H9 (cell line): ENCODE data around the gene MAD1L1. TPM values are rescaled to one million over a fixed set of nuclear protein-coding genes. Genes with fewer than 3 reads are reported as not detected.
A peak's percentile ranks its signal among the peaks of the same experiment; 100 is the strongest.

Source experiments
- DNase-seq: peaks from one replicate; pipeline ENCODE4 v3.0.0-alpha.2; 2017
- H2AFZ ChIP-seq: one replicate; pipeline ENCODE4 v1.6.1; 2013; ENCODE audit warnings: mild to moderate bottlenecking, low read length, control low read depth, moderate library complexity
- H2AK5ac ChIP-seq: 2 replicates; pipeline ENCODE4 v1.6.1; 2013; ENCODE audit warnings: low read length, control low read depth, mixed read lengths; ENCODE audit not compliant: insufficient read length
- H2BK120ac ChIP-seq: one replicate; pipeline ENCODE4 v1.6.1; 2013; ENCODE audit warnings: low read depth, mild to moderate bottlenecking, low read length, control low read depth, inconsistent platforms; ENCODE audit not compliant: poor library complexity, severe bottlenecking
- H2BK12ac ChIP-seq: 2 replicates; pipeline ENCODE4 v1.6.1; 2013; ENCODE audit warnings: low read length, control low read depth, mixed read lengths, low read depth; ENCODE audit not compliant: insufficient read length
- H2BK15ac ChIP-seq: 2 replicates; pipeline ENCODE4 v1.6.1; 2013; ENCODE audit warnings: low read depth, low read length, control low read depth
- H2BK20ac ChIP-seq: one replicate; pipeline ENCODE4 v1.6.1; 2013; ENCODE audit warnings: low read depth, mild to moderate bottlenecking, low read length, control low read depth, inconsistent platforms; ENCODE audit not compliant: poor library complexity, severe bottlenecking
- H2BK5ac ChIP-seq: 2 replicates; pipeline ENCODE4 v1.6.1; 2013; ENCODE audit warnings: low read length, control low read depth, mixed read lengths; ENCODE audit not compliant: insufficient read length
- H3K14ac ChIP-seq: 2 replicates; pipeline ENCODE4 v1.6.1; 2013; ENCODE audit warnings: low read length, control low read depth; ENCODE audit not compliant: insufficient read depth
- H3K18ac ChIP-seq: 2 replicates; pipeline ENCODE4 v1.6.1; 2013; ENCODE audit warnings: low read depth, mild to moderate bottlenecking, mixed read lengths, low read length, control low read depth; ENCODE audit not compliant: insufficient read length
- H3K23ac ChIP-seq: 2 replicates; pipeline ENCODE4 v1.6.1; 2013; ENCODE audit warnings: low read length, control low read depth, mixed read lengths, low read depth; ENCODE audit not compliant: insufficient read length
- H3K23me2 ChIP-seq: 2 replicates; pipeline ENCODE4 v1.6.1; 2013; ENCODE audit warnings: low read depth, mild to moderate bottlenecking, mixed read lengths, low read length, control low read depth; ENCODE audit not compliant: insufficient read length, poor library complexity, severe bottlenecking
- H3K27ac ChIP-seq: 2 replicates; pipeline ENCODE4 v1.5.1; 2013; ENCODE audit warnings: low read length, control low read depth, mixed read lengths, low read depth; ENCODE audit not compliant: insufficient read length
- H3K27me3 ChIP-seq: 2 replicates; pipeline ENCODE4 v1.6.1; 2013; ENCODE audit warnings: low read length, control low read depth, inconsistent platforms; ENCODE audit not compliant: insufficient read depth
- H3K4ac ChIP-seq: 2 replicates; pipeline ENCODE4 v1.6.1; 2013; ENCODE audit warnings: low read depth, mild to moderate bottlenecking, control low read depth, inconsistent platforms, low read length, moderate library complexity
- H3K4me1 ChIP-seq: 2 replicates; pipeline ENCODE4 v1.6.1; 2013; ENCODE audit warnings: low read length, control low read depth, inconsistent platforms; ENCODE audit not compliant: insufficient read depth
- H3K4me2 ChIP-seq: 2 replicates; pipeline ENCODE4 v1.6.1; 2013; ENCODE audit warnings: low read length, control low read depth, mixed read lengths; ENCODE audit not compliant: insufficient read length, insufficient read depth
- H3K56ac ChIP-seq: 2 replicates; pipeline ENCODE4 v1.6.1; 2013; ENCODE audit warnings: low read depth, mild to moderate bottlenecking, mixed read lengths, low read length, control low read depth; ENCODE audit not compliant: insufficient read length
- H3K79me1 ChIP-seq: 2 replicates; pipeline ENCODE4 v1.6.1; 2013; ENCODE audit warnings: low read depth, mild to moderate bottlenecking, moderate library complexity, low read length, control low read depth, inconsistent platforms; ENCODE audit not compliant: insufficient read depth, poor library complexity, severe bottlenecking
- H3K79me2 ChIP-seq: 2 replicates; pipeline ENCODE4 v1.6.1; 2013; ENCODE audit warnings: low read length, control low read depth, inconsistent platforms; ENCODE audit not compliant: insufficient read depth
- H3K9ac ChIP-seq: 2 replicates; pipeline ENCODE4 v1.6.1; 2013; ENCODE audit warnings: low read length, control low read depth, mixed read lengths; ENCODE audit not compliant: insufficient read length; ENCODE audit errors: extremely low read depth
- H3K9me3 ChIP-seq: one replicate; pipeline ENCODE4 v1.6.1; 2013; ENCODE audit warnings: low read depth, low read length, inconsistent platforms; ENCODE audit not compliant: control insufficient read depth
- H3T11ph ChIP-seq: one replicate; pipeline ENCODE4 v1.6.1; 2013; ENCODE audit warnings: mild to moderate bottlenecking, low read length, control low read depth, inconsistent platforms
- H4K20me1 ChIP-seq: one replicate; pipeline ENCODE4 v1.6.1; 2013; ENCODE audit not compliant: control insufficient read depth, insufficient read length, insufficient read depth
- H4K5ac ChIP-seq: 2 replicates; pipeline ENCODE4 v1.6.1; 2013; ENCODE audit warnings: low read depth, mild to moderate bottlenecking, mixed read lengths, low read length, control low read depth; ENCODE audit not compliant: insufficient read length
- H4K8ac ChIP-seq: replicated peaks from 2 replicates; pipeline ENCODE4 v1.6.1; 2013; ENCODE audit warnings: low read length, control low read depth, mixed read lengths, low read depth; ENCODE audit not compliant: insufficient read length
- H4K91ac ChIP-seq: 2 replicates; pipeline ENCODE4 v1.6.1; 2013; ENCODE audit warnings: low read depth, mild to moderate bottlenecking, moderate library complexity, mixed read lengths, low read length, control low read depth; ENCODE audit not compliant: insufficient read length
- H3K27ac Mint-ChIP-seq, 3 experiments: 2 replicates in 2 of 3; 3 replicates in 1 of 3; pipeline ENCODE4 v1.8.0; 2020 to 2021; ENCODE audit warnings: mixed read lengths in 3 of 3, mild to moderate bottlenecking in 1 of 3, moderate library complexity in 1 of 3
- H3K27me3 Mint-ChIP-seq: 2 replicates; pipeline ENCODE4 v1.8.0; 2021; ENCODE audit warnings: low read depth, mild to moderate bottlenecking, moderate library complexity, mixed read lengths
- H3K36me3 Mint-ChIP-seq, 3 experiments: 2 replicates in 2 of 3; 3 replicates in 1 of 3; pipeline ENCODE4 v1.8.0; 2020 to 2021; ENCODE audit warnings: low read depth in 3 of 3, mixed read lengths in 3 of 3; ENCODE audit not compliant: insufficient read depth in 1 of 3
- H3K4me1 Mint-ChIP-seq, 2 experiments: 2 replicates each; pipeline ENCODE4 v1.8.0; 2020; ENCODE audit warnings: mixed read lengths in 2 of 2
- H3K4me3 Mint-ChIP-seq, 2 experiments: 2 replicates in 1 of 2; 3 replicates in 1 of 2; pipeline ENCODE4 v1.8.0; 2020 to 2021; ENCODE audit warnings: mild to moderate bottlenecking in 2 of 2, mixed read lengths in 2 of 2, moderate library complexity in 1 of 2
- H3K9me3 Mint-ChIP-seq, 2 experiments: 2 replicates in 1 of 2; 3 replicates in 1 of 2; pipeline ENCODE4 v1.8.0; 2020; ENCODE audit warnings: mild to moderate bottlenecking in 2 of 2, mixed read lengths in 2 of 2, moderate library complexity in 1 of 2
- CTCF ChIP-seq: fragments of 200-600 bp; sonication (generic); conservative IDR thresholded peaks from 3 replicates; pipeline ENCODE4 v1.8.0; 2021; ENCODE audit warnings: antibody characterized with exemption, mild to moderate bottlenecking
- WGBS: extraction: QIAGEN DNeasy Blood & Tissue Kit; methylation state at CpG from one replicate; pipeline ENCODE4 v1.1.7; 2013; ENCODE audit warnings: missing lambda C conversion rate, low lambda C conversion rate, mixed read lengths; ENCODE audit not compliant: insufficient read length; ENCODE audit errors: extremely low coverage; 5-methylcytosine and 5-hydroxymethylcytosine counted together
- total RNA-seq: library from RNA; stranded (reverse); gene quantifications from 2 replicates; pipeline ENCODE4 v1.2.1, GENCODE V29; 2021

MAD1L1 gene
- total RNA-seq, 1 experiment from 2014 or later = 39.0 TPM

GRCh38 chr7:1914321-1914720 is 318.4 kb downstream of the MAD1L1 start:
- Histone ChIP-seq H2BK15ac (no peak overlapping the region), H2AK5ac (no peak overlapping the region), H3K79me2 (no peaks in the 10 kb centered on the region), H3K56ac (no peak overlapping the region), H2BK5ac (no peak overlapping the region), H3K9ac (no peak overlapping the region), H4K8ac (no peak overlapping the region), H2BK120ac (no peak overlapping the region), H3K27me3 (no peaks in the 10 kb centered on the region), H2AFZ (no peak overlapping the region), H3K14ac (no peak overlapping the region), H3K79me1 (no peaks in the 10 kb centered on the region), H4K5ac (no peak overlapping the region), H3K27ac (no peak overlapping the region), H4K91ac (no peak overlapping the region), H3K4ac (no peak overlapping the region), H3K4me2 (no peak overlapping the region), H3K18ac (no peak overlapping the region), H3K4me1 (no peaks in the 10 kb centered on the region), H3T11ph (no peak overlapping the region), H2BK20ac (no peak overlapping the region), H4K20me1 (no peaks in the 10 kb centered on the region), H2BK12ac (no peak overlapping the region), H3K23ac (no peak overlapping the region), H3K23me2 (no peaks in the 10 kb centered on the region), H3K9me3 (no peaks in the 10 kb centered on the region)
- H3K4me1 Mint-ChIP-seq = peaks cover 3% of the 10 kb centered on the region in 2 experiments
- H3K9me3 Mint-ChIP-seq = no peaks in the 10 kb centered on the region
- peak overlapping the region in 2 of 3 experiments; percentile 58 to 73; a peak in 3 of 7 replicates for H3K27ac Mint-ChIP-seq
- no peak overlapping the region for H3K4me3 Mint-ChIP-seq
- no peak for TF ChIP-seq CTCF
- DNase-seq = no peak
- H3K36me3 Mint-ChIP-seq = no peaks in the 10 kb centered on the region
- no peaks in the 10 kb centered on the region for H3K27me3 Mint-ChIP-seq
- WGBS = no CpG with 5 or more reads among the region's 21 CpGs
